Panc1 (cell line): ENCODE data around the gene RASGEF1B.

ENCODE experiments used
- POLR2AphosphoS5 ChIP-seq: IDR thresholded peaks from 2 replicates; pipeline ENCODE4 v1.6.1; 2012; ENCODE audit warnings: mild to moderate bottlenecking, low read depth, low read length, moderate library complexity
- TF ChIP-seq, protein P1 (sequence below): fragments of 450-650 bp; IDR thresholded peaks from 2 replicates; pipeline ENCODE4 v1.5.1; 2017; ENCODE audit warnings: mild to moderate bottlenecking
- TF ChIP-seq, protein P2 (sequence below), 2 experiments: IDR thresholded peaks; 2 replicates each; pipeline ENCODE4 v1.6.1; 2011 to 2012; ENCODE audit warnings: low read depth in 2 of 2, control low read depth in 1 of 2, low read length in 1 of 2, mild to moderate bottlenecking in 1 of 2, moderate library complexity in 1 of 2; ENCODE audit not compliant: insufficient read depth in 1 of 2

DNA sequence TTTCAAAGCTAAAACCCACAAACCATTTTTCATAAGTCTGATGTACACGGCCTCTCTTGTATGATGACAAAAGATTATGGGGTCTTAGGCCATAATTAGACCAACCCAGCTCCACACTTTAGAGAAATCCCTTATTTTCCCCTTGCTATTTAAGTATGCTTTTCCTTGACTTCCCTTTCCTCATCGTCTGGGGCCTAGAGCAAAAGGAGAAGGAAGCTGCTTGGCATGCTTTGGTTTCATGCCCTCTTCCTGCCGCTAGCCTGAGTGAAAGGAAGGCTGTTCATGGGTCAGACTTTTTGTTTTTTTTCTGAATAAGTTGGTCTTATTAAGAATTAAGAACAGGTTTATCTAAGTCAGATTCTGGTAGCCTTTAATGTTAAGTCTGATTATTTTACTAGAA, 10.6 kb upstream of the RASGEF1B start:
- TF ChIP-seq, protein P1, sequence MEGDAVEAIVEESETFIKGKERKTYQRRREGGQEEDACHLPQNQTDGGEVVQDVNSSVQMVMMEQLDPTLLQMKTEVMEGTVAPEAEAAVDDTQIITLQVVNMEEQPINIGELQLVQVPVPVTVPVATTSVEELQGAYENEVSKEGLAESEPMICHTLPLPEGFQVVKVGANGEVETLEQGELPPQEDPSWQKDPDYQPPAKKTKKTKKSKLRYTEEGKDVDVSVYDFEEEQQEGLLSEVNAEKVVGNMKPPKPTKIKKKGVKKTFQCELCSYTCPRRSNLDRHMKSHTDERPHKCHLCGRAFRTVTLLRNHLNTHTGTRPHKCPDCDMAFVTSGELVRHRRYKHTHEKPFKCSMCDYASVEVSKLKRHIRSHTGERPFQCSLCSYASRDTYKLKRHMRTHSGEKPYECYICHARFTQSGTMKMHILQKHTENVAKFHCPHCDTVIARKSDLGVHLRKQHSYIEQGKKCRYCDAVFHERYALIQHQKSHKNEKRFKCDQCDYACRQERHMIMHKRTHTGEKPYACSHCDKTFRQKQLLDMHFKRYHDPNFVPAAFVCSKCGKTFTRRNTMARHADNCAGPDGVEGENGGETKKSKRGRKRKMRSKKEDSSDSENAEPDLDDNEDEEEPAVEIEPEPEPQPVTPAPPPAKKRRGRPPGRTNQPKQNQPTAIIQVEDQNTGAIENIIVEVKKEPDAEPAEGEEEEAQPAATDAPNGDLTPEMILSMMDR, result no peak
- TF ChIP-seq, protein P2, sequence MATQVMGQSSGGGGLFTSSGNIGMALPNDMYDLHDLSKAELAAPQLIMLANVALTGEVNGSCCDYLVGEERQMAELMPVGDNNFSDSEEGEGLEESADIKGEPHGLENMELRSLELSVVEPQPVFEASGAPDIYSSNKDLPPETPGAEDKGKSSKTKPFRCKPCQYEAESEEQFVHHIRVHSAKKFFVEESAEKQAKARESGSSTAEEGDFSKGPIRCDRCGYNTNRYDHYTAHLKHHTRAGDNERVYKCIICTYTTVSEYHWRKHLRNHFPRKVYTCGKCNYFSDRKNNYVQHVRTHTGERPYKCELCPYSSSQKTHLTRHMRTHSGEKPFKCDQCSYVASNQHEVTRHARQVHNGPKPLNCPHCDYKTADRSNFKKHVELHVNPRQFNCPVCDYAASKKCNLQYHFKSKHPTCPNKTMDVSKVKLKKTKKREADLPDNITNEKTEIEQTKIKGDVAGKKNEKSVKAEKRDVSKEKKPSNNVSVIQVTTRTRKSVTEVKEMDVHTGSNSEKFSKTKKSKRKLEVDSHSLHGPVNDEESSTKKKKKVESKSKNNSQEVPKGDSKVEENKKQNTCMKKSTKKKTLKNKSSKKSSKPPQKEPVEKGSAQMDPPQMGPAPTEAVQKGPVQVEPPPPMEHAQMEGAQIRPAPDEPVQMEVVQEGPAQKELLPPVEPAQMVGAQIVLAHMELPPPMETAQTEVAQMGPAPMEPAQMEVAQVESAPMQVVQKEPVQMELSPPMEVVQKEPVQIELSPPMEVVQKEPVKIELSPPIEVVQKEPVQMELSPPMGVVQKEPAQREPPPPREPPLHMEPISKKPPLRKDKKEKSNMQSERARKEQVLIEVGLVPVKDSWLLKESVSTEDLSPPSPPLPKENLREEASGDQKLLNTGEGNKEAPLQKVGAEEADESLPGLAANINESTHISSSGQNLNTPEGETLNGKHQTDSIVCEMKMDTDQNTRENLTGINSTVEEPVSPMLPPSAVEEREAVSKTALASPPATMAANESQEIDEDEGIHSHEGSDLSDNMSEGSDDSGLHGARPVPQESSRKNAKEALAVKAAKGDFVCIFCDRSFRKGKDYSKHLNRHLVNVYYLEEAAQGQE (IDR thresholded peaks at IDR 0.05; ENCODE audit: insufficient read depth in 1 of 2, low read depth in 2 of 2, low read length in 1 of 2), result no peak
- no peak for TF ChIP-seq POLR2AphosphoS5
